Measurements from ENCODE around the gene VWDE. TPM values are rescaled to one million over a fixed set of nuclear protein-coding genes. Genes with fewer than 3 reads are reported as not detected.

The VWDE gene
- total and polyA plus RNA-seq, 9 donors = 0.79 to 5.8 (median 2.3) TPM

GRCh38 chr7:12316925-12317324, 86.7 kb downstream of the VWDE start:
- DNase-seq = no peak
- 84% methylated on average over 2 of the region's 3 CpGs for WGBS (ENCODE audit: insufficient coverage)
- Histone ChIP-seq H3K27ac (ENCODE audit: low read length) (no peak overlapping the region), H3K9me3 (replicated peaks; ENCODE audit: control insufficient read depth, low read depth, low read length) (no peaks in the 10 kb centered on the region), H3K36me3 (ENCODE audit: control insufficient read depth, insufficient read depth, low read length) (no peaks in the 10 kb centered on the region), H3K4me3 (ENCODE audit: low read length) (no peak overlapping the region), H3K27me3 (ENCODE audit: control insufficient read depth, insufficient read depth, low read length) (no peaks in the 10 kb centered on the region), H3K4me1 (ENCODE audit: control insufficient read depth, insufficient read depth, low read length) (no peaks in the 10 kb centered on the region)

GRCh38 chr7:12315049-12315448, 88.6 kb downstream of the VWDE start:
- peak; percentile 23 for DNase-seq
- Histone ChIP-seq H3K27me3 (ENCODE audit: control insufficient read depth, insufficient read depth, low read length) (no peaks in the 10 kb centered on the region), H3K4me3 (ENCODE audit: low read length) (no peak overlapping the region), H3K27ac (ENCODE audit: low read length) (no peak overlapping the region), H3K4me1 (ENCODE audit: control insufficient read depth, insufficient read depth, low read length) (no peaks in the 10 kb centered on the region), H3K36me3 (ENCODE audit: control insufficient read depth, insufficient read depth, low read length) (no peaks in the 10 kb centered on the region), H3K9me3 (replicated peaks; ENCODE audit: control insufficient read depth, low read depth, low read length) (no peaks in the 10 kb centered on the region)

GRCh38 chr7:12314199-12314598, 89.5 kb downstream of the VWDE start:
- no peaks in the 10 kb centered on the region for H3K27me3 ChIP-seq (ENCODE audit: control insufficient read depth, insufficient read depth, low read length)
- no peaks in the 10 kb centered on the region for H3K36me3 ChIP-seq (ENCODE audit: control insufficient read depth, insufficient read depth, low read length)
- H3K4me3 ChIP-seq (ENCODE audit: low read length) = no peak overlapping the region
- no peaks in the 10 kb centered on the region for H3K9me3 ChIP-seq (replicated peaks; ENCODE audit: control insufficient read depth, low read depth, low read length)
- no peak overlapping the region for H3K27ac ChIP-seq (ENCODE audit: low read length)
- H3K4me1 ChIP-seq (ENCODE audit: control insufficient read depth, insufficient read depth, low read length) = no peaks in the 10 kb centered on the region
- no peak for DNase-seq

DNA sequence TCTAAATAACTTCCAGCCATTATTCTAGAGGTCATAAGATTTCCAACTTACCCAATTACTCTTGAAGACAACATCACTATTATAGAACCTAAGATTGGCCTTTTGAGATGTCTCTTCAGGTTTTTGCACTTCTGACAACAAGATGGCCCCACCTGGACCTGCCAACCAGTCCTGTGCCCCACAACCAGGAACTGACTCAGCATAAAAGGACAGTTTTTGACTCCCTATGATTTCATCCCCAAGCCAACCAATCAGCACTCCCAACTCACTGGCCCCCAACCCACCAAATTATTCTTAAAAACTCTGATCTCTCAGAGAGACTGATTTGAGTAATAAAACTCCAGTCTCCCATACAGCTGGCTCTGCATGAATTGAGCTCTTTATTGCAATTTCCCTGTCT, 98.2 kb downstream of the VWDE start:
- H3K27ac ChIP-seq (ENCODE audit: low read length) = no peak overlapping the region

GRCh38 chr7:12303495-12303894, 100.2 kb downstream of the VWDE start:
- H3K4me3 ChIP-seq (ENCODE audit: low read length) = no peak overlapping the region
- no peak overlapping the region for H3K27ac ChIP-seq (ENCODE audit: low read length)
- peaks cover 3% of the 10 kb centered on the region for H3K9me3 ChIP-seq (replicated peaks; ENCODE audit: control insufficient read depth, low read depth, low read length)
- no peaks in the 10 kb centered on the region for H3K36me3 ChIP-seq (ENCODE audit: control insufficient read depth, insufficient read depth, low read length)
- no peaks in the 10 kb centered on the region for H3K27me3 ChIP-seq (ENCODE audit: control insufficient read depth, insufficient read depth, low read length)
- H3K4me1 ChIP-seq (ENCODE audit: control insufficient read depth, insufficient read depth, low read length) = no peaks in the 10 kb centered on the region
- WGBS (ENCODE audit: insufficient coverage) = 22% methylated on average over 1 of the region's 4 CpGs
- DNase-seq = peak; percentile 5

More for the DNA sequence above, 98.2 kb downstream of the VWDE start:
- H3K9me3 ChIP-seq (replicated peaks; ENCODE audit: control insufficient read depth, low read depth, low read length) = peaks cover 3% of the 10 kb centered on the region
- DNase-seq = no peak
- H3K27me3 ChIP-seq (ENCODE audit: control insufficient read depth, insufficient read depth, low read length) = no peaks in the 10 kb centered on the region
- no peaks in the 10 kb centered on the region for H3K4me1 ChIP-seq (ENCODE audit: control insufficient read depth, insufficient read depth, low read length)
- no peaks in the 10 kb centered on the region for H3K36me3 ChIP-seq (ENCODE audit: control insufficient read depth, insufficient read depth, low read length)
- H3K4me3 ChIP-seq (ENCODE audit: low read length) = no peak overlapping the region

GRCh38 chr7:12303062-12303461, 100.6 kb downstream of the VWDE start:
- Histone ChIP-seq H3K4me1 (ENCODE audit: control insufficient read depth, insufficient read depth, low read length) (no peaks in the 10 kb centered on the region), H3K27ac (ENCODE audit: low read length) (no peak overlapping the region), H3K36me3 (ENCODE audit: control insufficient read depth, insufficient read depth, low read length) (no peaks in the 10 kb centered on the region), H3K4me3 (ENCODE audit: low read length) (no peak overlapping the region), H3K27me3 (ENCODE audit: control insufficient read depth, insufficient read depth, low read length) (no peaks in the 10 kb centered on the region), H3K9me3 (replicated peaks; ENCODE audit: control insufficient read depth, low read depth, low read length) (peaks cover 3% of the 10 kb centered on the region)
- 82% methylated on average over 1 of the region's 2 CpGs for WGBS (ENCODE audit: insufficient coverage)
- DNase-seq = no peak

DNA sequence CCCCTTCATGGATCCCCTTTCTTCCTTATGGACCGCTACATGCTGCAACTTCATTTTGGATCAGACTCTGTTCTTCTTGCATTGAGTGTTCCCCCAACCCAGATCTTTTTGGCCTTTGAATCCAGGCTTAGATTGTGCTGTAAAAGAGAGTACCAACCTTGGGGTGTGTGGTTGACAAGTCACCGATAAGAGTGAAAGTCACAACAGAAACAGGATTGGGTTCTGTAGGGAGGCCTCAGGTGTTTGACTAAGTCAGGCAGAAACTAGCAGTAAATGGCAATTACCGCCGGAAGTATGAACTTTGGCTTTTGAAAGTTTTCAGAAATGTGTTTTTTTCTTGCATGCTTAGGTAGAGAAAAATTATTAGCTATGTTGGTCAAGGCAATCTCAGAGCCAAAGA, 103.2 kb downstream of the VWDE start:
- 72% methylated on average over 3 of the region's 4 CpGs for WGBS (ENCODE audit: insufficient coverage)
- no peak for DNase-seq
- Histone ChIP-seq H3K36me3 (ENCODE audit: control insufficient read depth, insufficient read depth, low read length) (no peaks in the 10 kb centered on the region), H3K4me1 (ENCODE audit: control insufficient read depth, insufficient read depth, low read length) (no peaks in the 10 kb centered on the region), H3K27ac (ENCODE audit: low read length) (no peak overlapping the region), H3K27me3 (ENCODE audit: control insufficient read depth, insufficient read depth, low read length) (no peaks in the 10 kb centered on the region), H3K9me3 (replicated peaks; ENCODE audit: control insufficient read depth, low read depth, low read length) (peaks cover 3% of the 10 kb centered on the region), H3K4me3 (ENCODE audit: low read length) (no peak overlapping the region)

GRCh38 chr7:12299367-12299766, 104.3 kb downstream of the VWDE start:
- Histone ChIP-seq H3K36me3 (ENCODE audit: control insufficient read depth, insufficient read depth, low read length) (no peaks in the 10 kb centered on the region), H3K27me3 (ENCODE audit: control insufficient read depth, insufficient read depth, low read length) (no peaks in the 10 kb centered on the region), H3K4me1 (ENCODE audit: control insufficient read depth, insufficient read depth, low read length) (no peaks in the 10 kb centered on the region), H3K9me3 (replicated peaks; ENCODE audit: control insufficient read depth, low read depth, low read length) (peaks cover 3% of the 10 kb centered on the region), H3K27ac (ENCODE audit: low read length) (no peak overlapping the region), H3K4me3 (ENCODE audit: low read length) (no peak overlapping the region)
- WGBS (ENCODE audit: insufficient coverage) = no CpG with 5 or more reads among the region's 3 CpGs
- no peak for DNase-seq

DNA sequence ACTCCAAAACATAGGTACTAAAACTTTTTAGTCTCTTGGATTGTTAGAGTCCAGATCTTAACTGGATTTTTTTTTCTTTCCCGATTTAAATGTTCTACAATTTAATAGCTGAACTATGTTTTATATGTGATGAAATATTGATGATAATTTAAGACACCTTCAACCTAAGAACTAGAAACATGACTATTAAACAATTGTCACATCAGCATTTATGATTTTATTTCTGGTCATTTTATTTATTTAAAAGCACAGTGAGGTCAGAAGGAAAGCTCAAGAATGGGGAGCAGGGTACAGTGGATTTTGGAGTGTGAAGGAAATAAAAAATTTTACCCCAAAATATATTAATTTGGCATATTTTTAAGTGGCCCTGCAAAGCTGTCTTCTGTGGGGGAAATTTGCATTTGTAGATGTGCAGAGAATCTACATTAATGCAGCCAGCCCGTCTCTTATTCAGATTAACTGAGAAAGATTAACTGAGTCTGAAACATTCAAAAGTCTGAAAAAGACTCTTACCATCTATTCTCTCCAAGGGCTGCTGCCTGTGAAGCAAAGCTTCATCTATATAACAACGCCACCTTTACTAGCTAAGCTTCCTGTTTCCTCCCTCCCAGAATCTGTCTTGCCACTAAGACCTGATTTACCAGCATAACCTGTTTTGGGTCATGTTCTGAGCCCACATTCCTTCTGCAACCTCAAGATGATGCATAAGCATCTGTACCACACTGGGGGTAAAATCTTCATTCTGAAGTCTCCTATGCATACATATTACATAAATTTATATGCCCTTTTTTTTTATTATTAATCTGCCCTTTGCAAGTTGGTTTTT, 106.2 kb downstream of the VWDE start:
- no peak overlapping the region for H3K4me3 ChIP-seq (ENCODE audit: low read length)
- H3K27ac ChIP-seq (ENCODE audit: low read length) = no peak overlapping the region
- 73% methylated on average over 2 of the region's 3 CpGs for WGBS (ENCODE audit: insufficient coverage)
- DNase-seq = no peak
- peaks cover 2% of the 10 kb centered on the region for H3K9me3 ChIP-seq (replicated peaks; ENCODE audit: control insufficient read depth, low read depth, low read length)
- no peaks in the 10 kb centered on the region for H3K27me3 ChIP-seq (ENCODE audit: control insufficient read depth, insufficient read depth, low read length)
- no peaks in the 10 kb centered on the region for H3K36me3 ChIP-seq (ENCODE audit: control insufficient read depth, insufficient read depth, low read length)
- H3K4me1 ChIP-seq (ENCODE audit: control insufficient read depth, insufficient read depth, low read length) = no peaks in the 10 kb centered on the region

DNA sequence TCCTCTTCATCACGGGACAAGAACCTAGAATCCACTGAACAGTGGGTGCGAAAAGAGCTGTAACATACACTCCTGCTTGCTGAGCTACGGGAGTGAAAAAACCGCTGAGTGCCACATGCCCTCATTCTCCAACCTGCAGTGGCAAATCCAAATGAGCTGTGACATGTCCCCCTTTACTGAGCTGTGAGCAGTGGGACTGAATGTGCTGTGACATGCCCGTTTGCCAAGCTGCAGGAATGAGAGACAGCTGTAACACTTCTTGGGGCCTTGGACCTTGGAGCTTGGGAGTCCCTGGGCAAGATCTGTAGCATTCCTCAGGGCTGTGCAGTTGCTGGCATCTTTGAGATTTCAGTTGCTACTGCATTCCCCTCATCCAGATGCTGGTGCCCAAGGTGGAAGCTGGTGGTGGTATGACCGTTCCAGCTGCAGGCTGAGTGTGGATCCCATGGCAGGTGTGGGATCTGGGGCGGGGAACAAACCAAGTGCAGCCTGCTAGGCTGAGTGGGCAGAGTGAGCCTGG, 107.6 kb downstream of the VWDE start:
- WGBS (ENCODE audit: insufficient coverage) = 93% methylated on average over 7 of the region's 7 CpGs
- Histone ChIP-seq H3K4me1 (ENCODE audit: control insufficient read depth, insufficient read depth, low read length) (no peaks in the 10 kb centered on the region), H3K27me3 (ENCODE audit: control insufficient read depth, insufficient read depth, low read length) (no peaks in the 10 kb centered on the region), H3K27ac (ENCODE audit: low read length) (no peak overlapping the region), H3K36me3 (ENCODE audit: control insufficient read depth, insufficient read depth, low read length) (no peaks in the 10 kb centered on the region), H3K9me3 (replicated peaks; ENCODE audit: control insufficient read depth, low read depth, low read length) (peaks cover 14% of the 10 kb centered on the region), H3K4me3 (ENCODE audit: low read length) (no peak overlapping the region)
- DNase-seq = no peak

DNA sequence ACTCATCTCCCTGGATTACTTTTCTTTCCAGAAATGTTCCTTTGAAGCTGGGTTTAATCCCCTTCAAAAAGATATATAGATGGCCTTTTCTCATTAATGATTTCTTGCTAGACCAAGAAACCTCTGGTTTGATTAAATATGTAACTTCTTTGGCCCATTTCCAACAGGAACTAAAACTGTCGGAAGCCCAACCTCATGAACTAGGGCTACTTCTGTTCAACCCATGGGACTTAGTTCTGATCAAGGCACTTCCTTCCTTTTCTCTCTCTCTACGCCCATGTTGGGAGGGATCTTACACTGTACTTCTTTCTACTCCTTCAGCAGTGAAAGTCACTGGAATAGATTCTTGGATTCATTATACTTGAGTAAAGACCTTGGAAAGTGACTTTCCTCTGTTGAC, 109.0 kb downstream of the VWDE start:
- no peaks in the 10 kb centered on the region for H3K36me3 ChIP-seq (ENCODE audit: control insufficient read depth, insufficient read depth, low read length)
- no CpG with 5 or more reads among the region's 2 CpGs for WGBS (ENCODE audit: insufficient coverage)
- peak; percentile 7 for DNase-seq
- no peak overlapping the region for H3K4me3 ChIP-seq (ENCODE audit: low read length)
- H3K27ac ChIP-seq (ENCODE audit: low read length) = no peak overlapping the region
- H3K4me1 ChIP-seq (ENCODE audit: control insufficient read depth, insufficient read depth, low read length) = no peaks in the 10 kb centered on the region
- peaks cover 19% of the 10 kb centered on the region for H3K9me3 ChIP-seq (replicated peaks; ENCODE audit: control insufficient read depth, low read depth, low read length)
- H3K27me3 ChIP-seq (ENCODE audit: control insufficient read depth, insufficient read depth, low read length) = no peaks in the 10 kb centered on the region

Data from muscle of leg (tissue), 11 donors.